Adipose tissue (tissue), 3 donors: ENCODE data around the gene ULK1. TPM values are rescaled to one million over a fixed set of nuclear protein-coding genes. Genes with fewer than 3 reads are reported as not detected.

Experiments
- polyA plus RNA-seq, 3 donors: library from polyadenylated mRNA; stranded (reverse); fragments of 200-250 nt; gene quantifications; one replicate each; pipeline ENCODE4 v1.2.3, GENCODE V29; 2013
- donor health status: healthy with polysubstance abuse.
- donor health status: Bipolar disorder and iron deficiency.
- donor health status: healthy.

Gene ULK1
- polyA plus RNA-seq, 3 donors, result 13.7 to 47.1 (median 26.2) TPM

Other genes starting within 250 kb of the ULK1 start
- 10 to 100 TPM; 16.0 to 28.4 (median 18.1) TPM for gene SFSWAP, start 183.5 kb upstream of the ULK1 start, polyA plus RNA-seq
- gene MMP17, start 66.2 kb upstream of the ULK1 start, polyA plus RNA-seq, result 1 to 10 TPM; 2.7 to 7.5 (median 7.4) TPM
- 10 to 100 TPM; 13.6 to 37.0 (median 16.6) TPM for gene PUS1, start 34.7 kb downstream of the ULK1 start, polyA plus RNA-seq
- 10 to 100 TPM in 2 of 3 donors, 1 to 10 TPM in 1; 6.1 to 14.3 (median 11.0) TPM for gene EP400, start 55.3 kb downstream of the ULK1 start, polyA plus RNA-seq
- 10 to 100 TPM; 14.3 to 19.0 (median 14.6) TPM for gene DDX51, start 249.7 kb downstream of the ULK1 start, polyA plus RNA-seq
- gene NOC4L, start 249.8 kb downstream of the ULK1 start, polyA plus RNA-seq, result 10 to 100 TPM; 15.8 to 22.6 (median 18.0) TPM